ENCODE results near the gene MEGF10. TPM values are rescaled to one million over a fixed set of nuclear protein-coding genes. Genes with fewer than 3 reads are reported as not detected.
"Not testable (repeated sequence)": the region's sequence is repeated elsewhere in the genome, so short reads cannot be mapped to it uniquely, and the experiment has no call there.

MEGF10 gene
- total and polyA plus RNA-seq, 8 donors: 0.02 to 0.59 (median 0.06) TPM; not detected in 1

- DNase-seq (no peak), FAIRE-seq (no peak), ATAC-seq (no peak)
- Histone ChIP-seq H3K4me1 (peaks cover under 1 to 10% (median 9%) of the 10 kb centered on the region in 3 donors), H3K9me3 (no peaks in the 10 kb centered on the region), H3K27ac (no peak overlapping the region), H3K4me3 (no peak overlapping the region), H3K36me3 (no peaks in the 10 kb centered on the region), H3K27me3 (no peaks in the 10 kb centered on the region)
- no peak for TF ChIP-seq CTCF (IDR thresholded peaks at IDR 0.05)
- intact Hi-C loops (cut with DNase I): no loop called here
- WGBS, 2 donors: 94 to 96% methylated on average over 1 of the region's 1 CpG
These were observed 25.4 kb downstream of the MEGF10 start for GRCh38 chr5:127316011-127316410.

- not testable (repeated sequence) for H3K9me3 ChIP-seq, ATAC-seq
These were observed 26.8 kb downstream of the MEGF10 start for GRCh38 chr5:127317385-127317784.

GRCh38 chr5:127320032-127320965, 29.7 kb downstream of the MEGF10 start:
- H3K36me3 ChIP-seq: no peaks in the 10 kb centered on the region
- H3K9me3 ChIP-seq: no peaks in the 10 kb centered on the region
- no peak overlapping the region for H3K27ac ChIP-seq
- peak in 3 of 6 donors; percentile 14 to 31 (median 17) for DNase-seq
- peaks cover 13 to 26% (median 16%) of the 10 kb centered on the region in 3 donors for H3K4me1 ChIP-seq
- H3K4me3 ChIP-seq: no peak overlapping the region
- 45 to 50% methylated on average over 5 of the region's 5 CpGs for WGBS, 2 donors
- FAIRE-seq: no peak
- intact Hi-C loops (cut with DNase I): no loop called here
- ATAC-seq: peak; percentile 68 to 85 (median 79)
- no peaks in the 10 kb centered on the region for H3K27me3 ChIP-seq
- no peak for TF ChIP-seq CTCF (IDR thresholded peaks at IDR 0.05)

More at GRCh38 chr5:127317385-127317784, 26.8 kb downstream of the MEGF10 start:
- WGBS, 2 donors: 87 to 92% methylated on average over 3 of the region's 3 CpGs
- H3K27ac ChIP-seq; FAIRE-seq; H3K27me3 ChIP-seq; intact Hi-C loops (cut with DNase I); H3K36me3 ChIP-seq; DNase-seq; H3K4me3 ChIP-seq: not testable (repeated sequence)
- H3K4me1 ChIP-seq: peaks cover 11 to 17% (median 13%) of the 10 kb centered on the region in 3 donors

GRCh38 chr5:127321465-127321864, 30.9 kb downstream of the MEGF10 start:
- Histone ChIP-seq H3K36me3 (no peaks in the 10 kb centered on the region), H3K4me3 (no peak overlapping the region), H3K27me3 (no peaks in the 10 kb centered on the region), H3K9me3 (no peaks in the 10 kb centered on the region), H3K27ac (no peak overlapping the region), H3K4me1 (peaks cover 13 to 26% (median 16%) of the 10 kb centered on the region in 3 donors)
- DNase-seq (no peak), FAIRE-seq (no peak), ATAC-seq (no peak)
- TF ChIP-seq CTCF (IDR thresholded peaks at IDR 0.05): no peak
- WGBS, 2 donors: 78 to 88% methylated on average over 2 of the region's 2 CpGs
- intact Hi-C loops (cut with DNase I): no loop called here

- peaks cover 13 to 26% (median 16%) of the 10 kb centered on the region in 3 donors for H3K4me1 ChIP-seq
- intact Hi-C loops (cut with DNase I): no loop called here
- FAIRE-seq: no peak
These were observed 31.8 kb downstream of the MEGF10 start for GRCh38 chr5:127322403-127322802.

More at GRCh38 chr5:127322403-127322802, 31.8 kb downstream of the MEGF10 start:
- DNase-seq (no peak), ATAC-seq (peak; percentile 53 to 73 (median 62))
- 15 to 18% methylated on average over 1 of the region's 1 CpG for whole genome bisulfite sequencing, 2 donors
- Histone ChIP-seq H3K36me3 (no peaks in the 10 kb centered on the region), H3K4me3 (no peak overlapping the region), H3K27ac (no peak overlapping the region), H3K27me3 (no peaks in the 10 kb centered on the region), H3K9me3 (no peaks in the 10 kb centered on the region)
- TF ChIP-seq CTCF (IDR thresholded peaks at IDR 0.05): no peak

Data from pancreas (tissue), 10 donors.